ENCODE data around the gene NXNL1.

The NXNL1 gene

DNA sequence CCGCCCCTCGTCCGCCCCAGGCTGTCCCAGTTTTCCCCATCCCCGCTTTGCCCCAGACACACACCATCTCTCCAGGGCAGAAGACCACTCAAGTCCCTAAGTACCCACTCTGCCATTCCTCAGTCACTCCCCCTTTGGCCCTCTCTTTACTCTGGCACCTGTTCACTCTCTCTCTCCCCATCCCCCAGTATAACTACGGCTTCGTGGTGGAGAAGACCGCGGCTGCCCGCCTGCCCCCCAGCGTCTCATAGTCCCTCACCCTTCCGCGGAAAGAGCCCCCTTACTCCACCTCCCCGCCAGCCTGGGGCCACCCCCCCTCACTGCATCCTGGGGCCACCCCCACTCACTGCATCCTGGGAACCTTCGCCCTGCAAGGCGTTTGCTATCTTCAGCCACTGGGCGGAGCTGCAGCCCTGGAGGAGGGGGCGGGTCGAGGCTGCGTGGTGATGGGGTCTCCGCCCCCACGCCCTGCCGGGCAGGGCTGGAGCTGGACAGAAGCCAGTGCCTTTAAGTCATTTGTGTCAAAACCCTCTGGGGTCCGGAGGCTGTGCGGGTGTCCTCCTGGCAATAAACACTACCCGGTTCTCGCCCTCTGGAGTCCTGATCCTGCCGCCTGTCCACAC lies 35.9 kb downstream of the NXNL1 start:
- Histone ChIP-seq H3F3A (ENCODE audit: control insufficient read depth, insufficient read depth) (no peaks in the 10 kb centered on the region), H3K9me2 (replicated peaks; ENCODE audit: control insufficient read depth, low read length) (no peaks in the 10 kb centered on the region), H3K27ac (ENCODE audit: low read depth, low read length) (no peak overlapping the region), H3K4me3 (ENCODE audit: low read length) (peak overlapping the region; percentile 49), H3K79me2 (ENCODE audit: control insufficient read depth, low read length) (peaks cover 7% of the 10 kb centered on the region), H3K4me2 (ENCODE audit: low read length) (peak overlapping the region; percentile 52), H3K9me3 (ENCODE audit: control insufficient read depth, insufficient read depth, low read length) (no peaks in the 10 kb centered on the region), H3K36me3 (ENCODE audit: control insufficient read depth, low read length) (no peaks in the 10 kb centered on the region), H4K20me1 (ENCODE audit: control insufficient read depth, insufficient read depth, low read depth, low read length) (no peaks in the 10 kb centered on the region), H3K27me3 (ENCODE audit: control insufficient read depth, low read length) (no peaks in the 10 kb centered on the region), H3K4me1 (ENCODE audit: control insufficient read depth, low read length) (peaks cover 26% of the 10 kb centered on the region)
- TF ChIP-seq EZH2phosphoT487 (IDR thresholded peaks at IDR 0.05; ENCODE audit: borderline replicate concordance, low read length), result no peak
- TF ChIP-seq, protein P1, sequence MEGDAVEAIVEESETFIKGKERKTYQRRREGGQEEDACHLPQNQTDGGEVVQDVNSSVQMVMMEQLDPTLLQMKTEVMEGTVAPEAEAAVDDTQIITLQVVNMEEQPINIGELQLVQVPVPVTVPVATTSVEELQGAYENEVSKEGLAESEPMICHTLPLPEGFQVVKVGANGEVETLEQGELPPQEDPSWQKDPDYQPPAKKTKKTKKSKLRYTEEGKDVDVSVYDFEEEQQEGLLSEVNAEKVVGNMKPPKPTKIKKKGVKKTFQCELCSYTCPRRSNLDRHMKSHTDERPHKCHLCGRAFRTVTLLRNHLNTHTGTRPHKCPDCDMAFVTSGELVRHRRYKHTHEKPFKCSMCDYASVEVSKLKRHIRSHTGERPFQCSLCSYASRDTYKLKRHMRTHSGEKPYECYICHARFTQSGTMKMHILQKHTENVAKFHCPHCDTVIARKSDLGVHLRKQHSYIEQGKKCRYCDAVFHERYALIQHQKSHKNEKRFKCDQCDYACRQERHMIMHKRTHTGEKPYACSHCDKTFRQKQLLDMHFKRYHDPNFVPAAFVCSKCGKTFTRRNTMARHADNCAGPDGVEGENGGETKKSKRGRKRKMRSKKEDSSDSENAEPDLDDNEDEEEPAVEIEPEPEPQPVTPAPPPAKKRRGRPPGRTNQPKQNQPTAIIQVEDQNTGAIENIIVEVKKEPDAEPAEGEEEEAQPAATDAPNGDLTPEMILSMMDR (IDR thresholded peaks at IDR 0.05; ENCODE audit: low read depth, low read length, poor library complexity, severe bottlenecking), result peak; percentile 77

DNA sequence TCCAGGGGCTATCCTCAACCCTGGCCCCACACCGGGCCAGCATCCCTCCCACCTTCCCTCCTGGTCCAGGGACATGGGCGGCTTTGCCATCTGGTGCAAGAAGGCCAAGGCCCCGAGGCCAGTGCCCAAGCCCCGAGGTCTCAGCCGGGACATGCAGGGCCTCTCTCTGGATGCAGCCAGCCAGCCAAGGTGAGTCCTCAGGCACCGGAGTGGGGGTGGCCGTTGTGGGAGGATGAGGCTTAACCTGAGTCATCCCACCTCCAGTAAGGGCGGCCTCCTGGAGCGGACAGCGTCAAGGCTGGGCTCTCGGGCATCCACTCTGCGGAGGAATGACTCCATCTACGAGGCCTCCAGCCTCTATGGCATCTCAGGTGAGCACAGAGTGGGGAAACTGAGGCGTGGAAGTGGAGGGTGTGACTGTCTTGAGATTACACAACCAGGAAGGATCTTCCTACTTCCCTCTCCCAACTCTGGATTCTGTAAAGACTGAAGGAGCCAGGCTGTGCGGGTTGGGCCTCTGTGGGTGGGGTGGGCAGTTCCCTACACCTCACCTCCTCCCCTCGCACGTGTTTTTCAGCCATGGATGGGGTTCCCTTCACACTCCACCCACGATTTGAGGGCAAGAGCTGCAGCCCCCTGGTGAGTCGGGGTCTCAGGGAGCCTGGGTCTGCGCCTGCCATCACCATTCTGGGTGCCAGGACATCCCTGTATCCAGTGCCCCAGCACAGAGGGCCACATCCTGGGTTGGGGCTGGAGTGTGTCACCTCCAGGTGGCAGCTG lies 37.1 kb downstream of the NXNL1 start:
- Histone ChIP-seq H3K9me3 (ENCODE audit: control insufficient read depth, insufficient read depth, low read length) (no peaks in the 10 kb centered on the region), H3K9me2 (replicated peaks; ENCODE audit: control insufficient read depth, low read length) (no peaks in the 10 kb centered on the region), H3F3A (ENCODE audit: control insufficient read depth, insufficient read depth) (no peaks in the 10 kb centered on the region), H3K4me3 (ENCODE audit: low read length) (no peak overlapping the region), H3K4me2 (ENCODE audit: low read length) (no peak overlapping the region), H3K4me1 (ENCODE audit: control insufficient read depth, low read length) (peaks cover 33% of the 10 kb centered on the region), H3K79me2 (ENCODE audit: control insufficient read depth, low read length) (peaks cover 16% of the 10 kb centered on the region), H3K36me3 (ENCODE audit: control insufficient read depth, low read length) (no peaks in the 10 kb centered on the region), H3K27ac (ENCODE audit: low read depth, low read length) (no peak overlapping the region), H4K20me1 (ENCODE audit: control insufficient read depth, insufficient read depth, low read depth, low read length) (no peaks in the 10 kb centered on the region), H3K27me3 (ENCODE audit: control insufficient read depth, low read length) (no peaks in the 10 kb centered on the region)
- no peak for TF ChIP-seq EZH2phosphoT487 (IDR thresholded peaks at IDR 0.05; ENCODE audit: borderline replicate concordance, low read length)
- TF ChIP-seq, protein P1 (IDR thresholded peaks at IDR 0.05; ENCODE audit: low read depth, low read length, poor library complexity, severe bottlenecking), result no peak

DNA sequence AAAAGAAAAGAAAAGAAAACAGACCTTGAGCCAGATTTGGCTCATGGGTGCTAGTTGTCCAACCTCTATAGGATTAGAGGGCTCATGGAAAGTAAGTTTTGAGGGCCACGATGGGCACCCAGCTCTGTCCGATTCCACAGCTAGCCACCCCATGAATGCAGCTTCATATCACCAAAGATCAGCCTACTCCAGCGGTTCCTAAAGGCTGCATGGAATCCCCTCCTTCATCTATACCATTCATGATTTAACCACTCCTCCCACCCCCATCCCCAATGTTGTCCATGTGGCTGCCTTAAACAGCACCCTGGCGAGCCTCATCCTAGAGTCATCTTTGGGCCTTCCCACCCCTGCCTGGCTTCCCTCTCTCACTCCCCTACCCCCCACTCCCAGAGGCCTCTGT lies 38.8 kb downstream of the NXNL1 start:
- H3K27ac ChIP-seq (ENCODE audit: low read depth, low read length), result no peak overlapping the region
- H3K36me3 ChIP-seq (ENCODE audit: control insufficient read depth, low read length), result no peaks in the 10 kb centered on the region
- H3K27me3 ChIP-seq (ENCODE audit: control insufficient read depth, low read length), result no peaks in the 10 kb centered on the region
- H4K20me1 ChIP-seq (ENCODE audit: control insufficient read depth, insufficient read depth, low read depth, low read length), result no peaks in the 10 kb centered on the region
- peaks cover 16% of the 10 kb centered on the region for H3K79me2 ChIP-seq (ENCODE audit: control insufficient read depth, low read length)
- H3F3A ChIP-seq (ENCODE audit: control insufficient read depth, insufficient read depth), result 0 out of 2 replicates have a peak, but pooled peaks cover 2% of the 10 kb centered on the region
- H3K9me3 ChIP-seq (ENCODE audit: control insufficient read depth, insufficient read depth, low read length), result no peaks in the 10 kb centered on the region
- no peaks in the 10 kb centered on the region for H3K9me2 ChIP-seq (replicated peaks; ENCODE audit: control insufficient read depth, low read length)
- H3K4me1 ChIP-seq (ENCODE audit: control insufficient read depth, low read length), result peaks cover 36% of the 10 kb centered on the region
- no peak for TF ChIP-seq EZH2phosphoT487 (IDR thresholded peaks at IDR 0.05; ENCODE audit: borderline replicate concordance, low read length)
- TF ChIP-seq, protein P1 (IDR thresholded peaks at IDR 0.05; ENCODE audit: low read depth, low read length, poor library complexity, severe bottlenecking), result no peak
- no peak overlapping the region for H3K4me3 ChIP-seq (ENCODE audit: low read length)
- H3K4me2 ChIP-seq (ENCODE audit: low read length), result no peak overlapping the region

Measured in DOHH2 (cell line).